Activated CD4-positive, alpha-beta T cell treated with anti-CD3 and anti-CD28 coated beads for 48 hours (primary cell): ENCODE measurements around the gene CRACR2B.

Source experiments
- DNase-seq: peaks from one replicate; pipeline ENCODE4 v3.0.0-alpha.2; 2020

CRACR2B gene

GRCh38 chr11:811446-812245 lies 16.1 kb upstream of the CRACR2B start:
- DNase-seq: no peak

GRCh38 chr11:812390-812789 lies 15.3 kb upstream of the CRACR2B start:
- no peak for DNase-seq

GRCh38 chr11:813072-813455 lies 14.7 kb upstream of the CRACR2B start:
- no peak for DNase-seq

- DNase-seq: no peak
These were observed 14.1 kb upstream of the CRACR2B start for GRCh38 chr11:813456-814096.

GRCh38 chr11:815675-816432 lies 11.9 kb upstream of the CRACR2B start:
- DNase-seq: no peak

- no peak for DNase-seq
These were observed 11.3 kb upstream of the CRACR2B start for GRCh38 chr11:816433-816779.

- no peak for DNase-seq
These were observed 9.2 kb upstream of the CRACR2B start, which contains the start of gene PNPLA2 for GRCh38 chr11:818396-819128. Gene PNPLA2, plus strand, starts transcription at chr11:818914. Its CDS starts 805 bp downstream, at chr11:819719.

- peak; percentile 93 for DNase-seq
These were observed 8.4 kb upstream of the CRACR2B start for GRCh38 chr11:819129-819931.

GRCh38 chr11:819943-820649 lies 7.6 kb upstream of the CRACR2B start:
- DNase-seq: peak; percentile 96

- no peak for DNase-seq
These were observed 6.8 kb upstream of the CRACR2B start for GRCh38 chr11:820655-821511.

- DNase-seq: no peak
These were observed 6.0 kb upstream of the CRACR2B start for GRCh38 chr11:821512-822371.

- DNase-seq: no peak
These were observed 4.1 kb upstream of the CRACR2B start for GRCh38 chr11:823441-824291.

GRCh38 chr11:824292-824880 lies 3.3 kb upstream of the CRACR2B start:
- no peak for DNase-seq

GRCh38 chr11:824942-825341 lies 2.8 kb upstream of the CRACR2B start:
- DNase-seq: no peak

- no peak for DNase-seq
These were observed 2.1 kb upstream of the CRACR2B start for GRCh38 chr11:825366-826226.

- DNase-seq: no peak
These were observed 1.5 kb upstream of the CRACR2B start for GRCh38 chr11:826227-826621.

GRCh38 chr11:826836-827145 lies 928 bp upstream of the CRACR2B start:
- no peak for DNase-seq
